GM12891 (cell line): Measurements from ENCODE around the gene PRPF4.

Experiments used
- PAX5 ChIP-seq: IDR thresholded peaks from 2 replicates; pipeline ENCODE4 v1.6.1; 2011; ENCODE audit warnings: low read length, moderate library complexity, mild to moderate bottlenecking; ENCODE audit not compliant: insufficient read depth, severe bottlenecking
- POLR2A ChIP-seq: IDR thresholded peaks from 2 replicates; pipeline ENCODE4 v1.6.1; 2011; ENCODE audit warnings: low read depth, low read length, control low read depth
- POLR2AphosphoS5 ChIP-seq: IDR thresholded peaks from 2 replicates; pipeline ENCODE4 v1.6.1; 2011; ENCODE audit warnings: low read depth, low read length, control low read depth
- POU2F2 ChIP-seq: IDR thresholded peaks from 2 replicates; pipeline ENCODE4 v1.6.1; 2011; ENCODE audit warnings: low read depth, mild to moderate bottlenecking, control low read depth, low read length, moderate library complexity
- SPI1 ChIP-seq: IDR thresholded peaks from 2 replicates; pipeline ENCODE4 v1.6.1; 2011; ENCODE audit warnings: low read depth, low read length, control low read depth
- TAF1 ChIP-seq: IDR thresholded peaks from 2 replicates; pipeline ENCODE4 v1.6.1; 2011; ENCODE audit warnings: low read depth, low read length, control low read depth

- TF ChIP-seq TAF1 (no peak), SPI1 (no peak), POLR2A (no peak), POLR2AphosphoS5 (no peak), PAX5 (no peak), POU2F2 (no peak)
These were observed 47.2 kb downstream of the PRPF4 start for GRCh38 chr9:113322671-113323070.
